Measurements from ENCODE around the gene CTDP1. TPM values are rescaled to one million over a fixed set of nuclear protein-coding genes. Genes with fewer than 3 reads are reported as not detected.

The CTDP1 gene
- total RNA-seq, 3 donors from 2014 or later, result 28.6 to 37.4 (median 30.1) TPM

- TF ChIP-seq, protein P1, sequence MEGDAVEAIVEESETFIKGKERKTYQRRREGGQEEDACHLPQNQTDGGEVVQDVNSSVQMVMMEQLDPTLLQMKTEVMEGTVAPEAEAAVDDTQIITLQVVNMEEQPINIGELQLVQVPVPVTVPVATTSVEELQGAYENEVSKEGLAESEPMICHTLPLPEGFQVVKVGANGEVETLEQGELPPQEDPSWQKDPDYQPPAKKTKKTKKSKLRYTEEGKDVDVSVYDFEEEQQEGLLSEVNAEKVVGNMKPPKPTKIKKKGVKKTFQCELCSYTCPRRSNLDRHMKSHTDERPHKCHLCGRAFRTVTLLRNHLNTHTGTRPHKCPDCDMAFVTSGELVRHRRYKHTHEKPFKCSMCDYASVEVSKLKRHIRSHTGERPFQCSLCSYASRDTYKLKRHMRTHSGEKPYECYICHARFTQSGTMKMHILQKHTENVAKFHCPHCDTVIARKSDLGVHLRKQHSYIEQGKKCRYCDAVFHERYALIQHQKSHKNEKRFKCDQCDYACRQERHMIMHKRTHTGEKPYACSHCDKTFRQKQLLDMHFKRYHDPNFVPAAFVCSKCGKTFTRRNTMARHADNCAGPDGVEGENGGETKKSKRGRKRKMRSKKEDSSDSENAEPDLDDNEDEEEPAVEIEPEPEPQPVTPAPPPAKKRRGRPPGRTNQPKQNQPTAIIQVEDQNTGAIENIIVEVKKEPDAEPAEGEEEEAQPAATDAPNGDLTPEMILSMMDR (IDR thresholded peaks at IDR 0.05), result no peak
- ATAC-seq (no peak), DNase-seq (no peak)
- no peaks in the 10 kb centered on the region for H3K9me3 ChIP-seq
- H3K4me3 ChIP-seq, result no peak overlapping the region
- H3K4me1 ChIP-seq (ENCODE audit: low read depth), result peaks cover 23% of the 10 kb centered on the region
- intact Hi-C loops (cut with DNase I, micrococcal nuclease), result no loop called here
- H3K36me3 ChIP-seq (ENCODE audit: low read depth), result no peaks in the 10 kb centered on the region
These were observed 6.4 kb downstream of the CTDP1 start for GRCh38 chr18:79685971-79686370.

DNA sequence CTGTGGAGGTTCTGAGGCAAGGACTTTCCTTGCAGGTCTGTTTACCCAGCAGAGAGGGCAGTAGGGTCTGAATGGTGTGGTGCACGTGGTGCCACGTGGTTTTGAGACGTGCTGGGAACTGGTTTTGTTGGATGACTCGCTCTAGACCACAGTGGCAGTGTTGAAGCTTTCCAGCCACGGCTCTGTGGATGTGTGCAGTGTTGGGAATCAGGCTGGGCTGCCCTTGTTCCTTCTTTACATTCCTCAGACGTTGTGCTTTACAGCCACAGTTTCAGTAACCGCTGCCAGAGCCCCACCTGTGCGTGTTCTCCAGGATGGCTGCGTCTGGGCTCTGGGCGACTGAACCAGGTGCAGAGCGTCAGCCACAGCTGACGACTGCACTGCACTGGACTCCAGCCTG, 8.2 kb downstream of the CTDP1 start:
- no peak for DNase-seq
- intact Hi-C loops (cut with DNase I, micrococcal nuclease), result no loop called here
- ATAC-seq, result no peak
- Histone ChIP-seq H3K36me3 (ENCODE audit: low read depth) (no peaks in the 10 kb centered on the region), H3K4me3 (no peak overlapping the region), H3K4me1 (ENCODE audit: low read depth) (peaks cover 7% of the 10 kb centered on the region), H3K9me3 (no peaks in the 10 kb centered on the region)
- TF ChIP-seq, protein P1 (IDR thresholded peaks at IDR 0.05), result no peak

DNA sequence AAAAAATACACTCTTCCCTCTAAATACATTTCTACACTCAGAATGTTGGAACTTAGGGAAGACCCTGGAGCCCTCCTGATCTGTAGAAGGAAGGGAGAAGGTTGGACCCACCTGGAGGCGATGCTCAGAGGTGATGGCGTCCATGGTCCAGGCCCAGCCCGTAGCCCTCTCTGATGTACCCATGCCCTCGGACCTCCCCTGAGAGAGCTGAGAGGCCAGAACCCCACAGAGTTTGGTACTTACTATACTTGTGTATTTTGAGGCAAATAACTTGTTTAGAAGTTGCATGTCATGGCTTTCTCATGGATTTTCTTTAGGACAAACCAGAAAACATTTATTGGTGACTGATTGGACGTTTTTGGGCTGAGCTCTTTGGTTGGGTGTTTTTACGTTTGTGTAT, 10.5 kb downstream of the CTDP1 start:
- TF ChIP-seq, protein P1 (IDR thresholded peaks at IDR 0.05), result no peak
- ATAC-seq, result no peak
- no peak for DNase-seq
- intact Hi-C loops (cut with DNase I, micrococcal nuclease), result no loop called here
- H3K9me3 ChIP-seq, result no peaks in the 10 kb centered on the region
- H3K36me3 ChIP-seq (ENCODE audit: low read depth), result no peaks in the 10 kb centered on the region
- peaks cover 3% of the 10 kb centered on the region for H3K4me1 ChIP-seq (ENCODE audit: low read depth)
- no peak overlapping the region for H3K4me3 ChIP-seq

- intact Hi-C loops (cut with DNase I, micrococcal nuclease), result no loop called here
- H3K4me3 ChIP-seq, result no peak overlapping the region
- TF ChIP-seq, protein P1 (IDR thresholded peaks at IDR 0.05), result no peak
- H3K4me1 ChIP-seq (ENCODE audit: low read depth), result peaks cover 3% of the 10 kb centered on the region
- no peak for ATAC-seq
- no peak for DNase-seq
- H3K9me3 ChIP-seq, result no peaks in the 10 kb centered on the region
- H3K36me3 ChIP-seq (ENCODE audit: low read depth), result no peaks in the 10 kb centered on the region
These were observed 11.2 kb downstream of the CTDP1 start for GRCh38 chr18:79690586-79691482.

GRCh38 chr18:79692056-79692455, 12.5 kb downstream of the CTDP1 start:
- no peak overlapping the region for H3K4me3 ChIP-seq
- TF ChIP-seq, protein P1 (IDR thresholded peaks at IDR 0.05), result no peak
- intact Hi-C loops (cut with DNase I, micrococcal nuclease), result no loop called here
- H3K9me3 ChIP-seq, result no peaks in the 10 kb centered on the region
- ATAC-seq (no peak), DNase-seq (no peak)
- peaks cover 4% of the 10 kb centered on the region for H3K36me3 ChIP-seq (ENCODE audit: low read depth)
- peaks cover 3% of the 10 kb centered on the region for H3K4me1 ChIP-seq (ENCODE audit: low read depth)

Data from mucosa of descending colon (tissue), 3 donors.